GM12865 (cell line): ENCODE data around the gene HP1BP3.

ENCODE experiments used
- DNase-seq: peaks from one replicate; pipeline ENCODE4 v3.0.0; 2010; ENCODE audit warnings: low read depth
- H3K4me3 ChIP-seq: 2 replicates; pipeline ENCODE4 v1.5.1; 2011; ENCODE audit warnings: mild to moderate bottlenecking, low read depth, low read length, control low read depth
- TF ChIP-seq, protein P1 (sequence below): IDR thresholded peaks from 2 replicates; pipeline ENCODE4 v1.5.1; 2011; ENCODE audit warnings: low read length, control low read depth, low read depth, inconsistent platforms; ENCODE audit not compliant: insufficient read depth; ENCODE audit errors: missing control alignments

Gene HP1BP3

GRCh38 chr1:20823845-20824244, 36.7 kb upstream of the HP1BP3 start:
- TF ChIP-seq, protein P1, sequence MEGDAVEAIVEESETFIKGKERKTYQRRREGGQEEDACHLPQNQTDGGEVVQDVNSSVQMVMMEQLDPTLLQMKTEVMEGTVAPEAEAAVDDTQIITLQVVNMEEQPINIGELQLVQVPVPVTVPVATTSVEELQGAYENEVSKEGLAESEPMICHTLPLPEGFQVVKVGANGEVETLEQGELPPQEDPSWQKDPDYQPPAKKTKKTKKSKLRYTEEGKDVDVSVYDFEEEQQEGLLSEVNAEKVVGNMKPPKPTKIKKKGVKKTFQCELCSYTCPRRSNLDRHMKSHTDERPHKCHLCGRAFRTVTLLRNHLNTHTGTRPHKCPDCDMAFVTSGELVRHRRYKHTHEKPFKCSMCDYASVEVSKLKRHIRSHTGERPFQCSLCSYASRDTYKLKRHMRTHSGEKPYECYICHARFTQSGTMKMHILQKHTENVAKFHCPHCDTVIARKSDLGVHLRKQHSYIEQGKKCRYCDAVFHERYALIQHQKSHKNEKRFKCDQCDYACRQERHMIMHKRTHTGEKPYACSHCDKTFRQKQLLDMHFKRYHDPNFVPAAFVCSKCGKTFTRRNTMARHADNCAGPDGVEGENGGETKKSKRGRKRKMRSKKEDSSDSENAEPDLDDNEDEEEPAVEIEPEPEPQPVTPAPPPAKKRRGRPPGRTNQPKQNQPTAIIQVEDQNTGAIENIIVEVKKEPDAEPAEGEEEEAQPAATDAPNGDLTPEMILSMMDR, result no peak
- DNase-seq, result no peak
- H3K4me3 ChIP-seq, result no peak overlapping the region

- TF ChIP-seq, protein P1, result no peak
- no peak overlapping the region for H3K4me3 ChIP-seq
- no peak for DNase-seq
Measured at GRCh38 chr1:20821466-20821865, 34.4 kb upstream of the HP1BP3 start.

GRCh38 chr1:20819818-20820217, 32.7 kb upstream of the HP1BP3 start:
- TF ChIP-seq, protein P1, result no peak

GRCh38 chr1:20814534-20814871, 27.4 kb upstream of the HP1BP3 start:
- no peak overlapping the region for H3K4me3 ChIP-seq
- DNase-seq, result no peak
- TF ChIP-seq, protein P1, result no peak

More at GRCh38 chr1:20819818-20820217, 32.7 kb upstream of the HP1BP3 start:
- DNase-seq, result no peak
- no peak overlapping the region for H3K4me3 ChIP-seq

GRCh38 chr1:20811916-20812315, 24.8 kb upstream of the HP1BP3 start:
- TF ChIP-seq, protein P1, result no peak
- no peak for DNase-seq
- no peak overlapping the region for H3K4me3 ChIP-seq

- TF ChIP-seq, protein P1, result no peak
Measured at GRCh38 chr1:20793236-20793635, 6.1 kb upstream of the HP1BP3 start.

DNA sequence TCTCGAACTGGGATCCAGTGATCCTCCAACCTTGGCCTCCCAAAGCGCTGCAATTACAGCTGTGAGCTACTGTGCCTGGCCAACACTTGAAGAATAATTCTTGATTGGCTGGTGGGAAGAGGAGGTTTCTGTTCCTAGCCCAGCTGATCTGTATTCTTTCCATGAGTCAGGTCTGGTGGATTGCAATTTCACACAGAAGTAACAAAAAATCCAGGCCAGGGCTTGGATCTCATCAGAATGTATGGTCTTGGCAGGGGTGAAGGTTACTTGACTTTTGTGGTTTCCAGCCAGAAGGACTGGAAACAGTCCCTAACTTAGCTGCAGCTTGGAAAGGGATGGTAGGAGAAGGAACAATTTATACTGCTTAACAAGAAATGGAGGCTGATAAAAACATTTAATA, 5.1 kb upstream of the HP1BP3 start:
- no peak overlapping the region for H3K4me3 ChIP-seq
- no peak for DNase-seq
- TF ChIP-seq, protein P1, result no peak

More at GRCh38 chr1:20793236-20793635, 6.1 kb upstream of the HP1BP3 start:
- no peak overlapping the region for H3K4me3 ChIP-seq
- no peak for DNase-seq
